HEK293 (cell line): ENCODE measurements around the gene F10.

ENCODE experiments used
- HIC1 ChIP-seq: fragments of 450-650 bp; formaldehyde crosslinking; IDR thresholded peaks from 2 replicates; pipeline ENCODE4 v1.5.1; 2016; ENCODE audit warnings: missing biosample characterization, missing genetic modification characterization
- IKZF3 ChIP-seq: fragments of 450-650 bp; IDR thresholded peaks from 2 replicates; pipeline ENCODE4 v1.5.0; 2018; ENCODE audit warnings: missing biosample characterization, mild to moderate bottlenecking, missing genetic modification characterization, moderate library complexity
- ZBTB7A ChIP-seq: fragments of 450-650 bp; formaldehyde crosslinking; IDR thresholded peaks from 2 replicates; pipeline ENCODE4 v1.5.1; 2016; ENCODE audit warnings: low read depth, missing biosample characterization, missing genetic modification characterization
- ZNF221 ChIP-seq: fragments of 450-650 bp; formaldehyde crosslinking; IDR thresholded peaks from 2 replicates; pipeline ENCODE4 v1.5.1; 2017; ENCODE audit warnings: missing biosample characterization, missing genetic modification characterization, borderline replicate concordance
- ZNF311 ChIP-seq: fragments of 450-650 bp; formaldehyde crosslinking; IDR thresholded peaks from 2 replicates; pipeline ENCODE4 v1.5.1; 2017; ENCODE audit warnings: missing biosample characterization, missing genetic modification characterization, borderline replicate concordance
- ZNF394 ChIP-seq: fragments of 450-650 bp; formaldehyde crosslinking; IDR thresholded peaks from 2 replicates; pipeline ENCODE4 v1.5.1; 2016; ENCODE audit warnings: missing biosample characterization, missing genetic modification characterization, mild to moderate bottlenecking, moderate library complexity, borderline replicate concordance
- ZNF558 ChIP-seq: fragments of 450-650 bp; formaldehyde crosslinking; IDR thresholded peaks from 2 replicates; pipeline ENCODE4 v1.5.1; 2016; ENCODE audit warnings: missing biosample characterization, missing genetic modification characterization

DNA sequence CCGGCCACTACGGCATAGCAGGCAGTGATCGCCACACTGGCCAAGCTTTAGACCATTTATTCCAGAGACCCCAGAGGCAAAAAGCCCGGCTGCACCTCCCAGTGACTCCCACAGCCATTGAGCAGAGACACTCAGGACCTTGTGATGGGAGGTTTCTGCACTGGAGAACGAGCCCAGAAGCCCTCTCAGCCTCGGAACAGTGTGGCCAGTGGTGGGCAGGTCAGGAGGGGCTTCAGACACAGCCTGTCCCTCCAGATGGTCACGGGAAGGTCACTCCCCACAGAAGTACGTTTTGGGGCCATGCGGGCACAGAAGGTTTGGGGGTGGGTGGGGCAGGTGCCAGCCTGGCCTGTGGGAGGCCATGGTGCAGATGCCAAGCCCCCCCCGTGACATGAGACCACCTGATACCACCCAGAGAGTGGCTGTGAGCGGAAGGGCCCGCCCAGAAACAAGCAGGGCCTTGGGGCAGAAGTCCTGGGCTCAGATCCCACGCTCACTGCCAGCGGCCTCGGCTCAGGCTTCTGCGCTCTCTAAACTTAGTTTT, 599 bp upstream of the F10 start:
- TF ChIP-seq ZNF221 (tag by site-specific recombination), result no peak
- TF ChIP-seq ZNF558 (tag by site-specific recombination), result no peak
- no peak for TF ChIP-seq ZBTB7A (tag by site-specific recombination)
- no peak for TF ChIP-seq HIC1 (tag by site-specific recombination)
- no peak for TF ChIP-seq IKZF3 (tag by site-specific recombination)
- no peak for TF ChIP-seq ZNF394 (tag by site-specific recombination)
- no peak for TF ChIP-seq ZNF311 (tag by site-specific recombination)
